ENCODE data around the gene FAIM2.

Gene FAIM2

GRCh38 chr12:49827401-49828099, 76.2 kb downstream of the FAIM2 start:
- Histone ChIP-seq H3K27ac (ENCODE audit: low read depth, low read length) (peak overlapping the region; percentile 91), H3K9ac (ENCODE audit: low read length in 5 of 5) (peak overlapping the region in 4 of 5 donors; percentile 49 to 81 (median 77)), H3K4me1 (ENCODE audit: control insufficient read depth in 5 of 5, insufficient read depth in 5 of 5, low read length in 5 of 5) (peaks cover 13 to 58% (median 53%) of the 10 kb centered on the region in 5 donors)

GRCh38 chr12:49827051-49827400, 76.7 kb downstream of the FAIM2 start:
- no peaks in the 10 kb centered on the region for H3K27me3 ChIP-seq (ENCODE audit: control insufficient read depth in 5 of 5, insufficient read depth in 4 of 5, low read length in 5 of 5)
- H3K36me3 ChIP-seq (ENCODE audit: control insufficient read depth in 5 of 5, insufficient read depth in 5 of 5, low read length in 5 of 5), result peaks cover 0 to 16% (median 0%) of the 10 kb centered on the region in 5 donors
- peak overlapping the region; percentile 91 for H3K27ac ChIP-seq (ENCODE audit: low read depth, low read length)
- H3K4me1 ChIP-seq (ENCODE audit: control insufficient read depth in 5 of 5, insufficient read depth in 5 of 5, low read length in 5 of 5), result peaks cover 13 to 58% (median 53%) of the 10 kb centered on the region in 5 donors
- peak overlapping the region in 4 of 5 donors; percentile 49 to 81 (median 77) for H3K9ac ChIP-seq (ENCODE audit: low read length in 5 of 5)
- H3K9me3 ChIP-seq (ENCODE audit: control insufficient read depth in 5 of 5, low read length in 5 of 5), result no peaks in the 10 kb centered on the region
- H3K4me3 ChIP-seq (ENCODE audit: low read depth in 1 of 5, low read length in 5 of 5), result peak overlapping the region; percentile 69 to 88 (median 84)

More at GRCh38 chr12:49827401-49828099, 76.2 kb downstream of the FAIM2 start:
- Histone ChIP-seq H3K36me3 (ENCODE audit: control insufficient read depth in 5 of 5, insufficient read depth in 5 of 5, low read length in 5 of 5) (peaks cover 0 to 11% (median 0%) of the 10 kb centered on the region in 5 donors), H3K9me3 (ENCODE audit: control insufficient read depth in 5 of 5, low read length in 5 of 5) (no peaks in the 10 kb centered on the region), H3K27me3 (ENCODE audit: control insufficient read depth in 5 of 5, insufficient read depth in 4 of 5, low read length in 5 of 5) (no peaks in the 10 kb centered on the region), H3K4me3 (ENCODE audit: low read depth in 1 of 5, low read length in 5 of 5) (peak overlapping the region; percentile 69 to 88 (median 84))

GRCh38 chr12:49825971-49826421, 77.7 kb downstream of the FAIM2 start:
- Histone ChIP-seq H3K9me3 (ENCODE audit: control insufficient read depth in 5 of 5, low read length in 5 of 5) (no peaks in the 10 kb centered on the region), H3K27ac (ENCODE audit: low read depth, low read length) (peak overlapping the region; percentile 91), H3K4me1 (ENCODE audit: control insufficient read depth in 5 of 5, insufficient read depth in 5 of 5, low read length in 5 of 5) (peaks cover 13 to 69% (median 64%) of the 10 kb centered on the region in 5 donors), H3K9ac (ENCODE audit: low read length in 5 of 5) (peak overlapping the region in 4 of 5 donors; percentile 17 to 63 (median 46)), H3K36me3 (ENCODE audit: control insufficient read depth in 5 of 5, insufficient read depth in 5 of 5, low read length in 5 of 5) (peaks cover 0 to 16% (median 0%) of the 10 kb centered on the region in 5 donors), H3K27me3 (ENCODE audit: control insufficient read depth in 5 of 5, insufficient read depth in 4 of 5, low read length in 5 of 5) (no peaks in the 10 kb centered on the region), H3K4me3 (ENCODE audit: low read depth in 1 of 5, low read length in 5 of 5) (peak overlapping the region in 4 of 5 donors; percentile 40 to 88 (median 74))

- H3K9me3 ChIP-seq (ENCODE audit: control insufficient read depth in 5 of 5, low read length in 5 of 5), result no peaks in the 10 kb centered on the region
- peak overlapping the region; percentile 18 to 69 (median 40) for H3K4me3 ChIP-seq (ENCODE audit: low read depth in 1 of 5, low read length in 5 of 5)
- H3K9ac ChIP-seq (ENCODE audit: low read length in 5 of 5), result peak overlapping the region in 3 of 5 donors; percentile 35 to 68 (median 63)
These were observed 78.2 kb downstream of the FAIM2 start for GRCh38 chr12:49825360-49825970.

DNA sequence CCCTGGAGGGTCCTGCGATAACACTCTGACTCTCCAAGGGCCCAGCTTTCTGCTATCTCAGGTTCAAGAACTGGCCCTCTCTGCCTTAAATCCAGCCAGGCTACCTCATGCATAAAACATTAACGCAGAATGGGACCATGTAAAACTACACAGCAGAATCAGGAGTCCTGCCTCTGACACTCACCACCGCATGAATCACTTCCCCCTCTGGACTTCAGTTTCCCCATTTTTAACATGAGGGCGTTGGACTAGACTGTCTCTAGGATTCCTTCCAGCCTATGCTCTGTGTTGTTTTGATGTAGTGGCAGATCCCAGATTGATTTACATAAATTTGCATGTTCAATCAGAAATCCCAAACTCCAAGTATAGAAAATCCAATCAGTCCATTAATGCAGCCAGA, 78.8 kb downstream of the FAIM2 start:
- no peaks in the 10 kb centered on the region for H3K9me3 ChIP-seq (ENCODE audit: control insufficient read depth in 5 of 5, low read length in 5 of 5)
- peak overlapping the region in 4 of 5 donors; percentile 18 to 57 (median 40) for H3K4me3 ChIP-seq (ENCODE audit: low read depth in 1 of 5, low read length in 5 of 5)
- peaks cover 13 to 75% (median 69%) of the 10 kb centered on the region in 5 donors for H3K4me1 ChIP-seq (ENCODE audit: control insufficient read depth in 5 of 5, insufficient read depth in 5 of 5, low read length in 5 of 5)
- peak overlapping the region; percentile 91 for H3K27ac ChIP-seq (ENCODE audit: low read depth, low read length)
- peak overlapping the region in 3 of 5 donors; percentile 22 to 68 (median 35) for H3K9ac ChIP-seq (ENCODE audit: low read length in 5 of 5)
- peaks cover 0 to 16% (median 0%) of the 10 kb centered on the region in 5 donors for H3K36me3 ChIP-seq (ENCODE audit: control insufficient read depth in 5 of 5, insufficient read depth in 5 of 5, low read length in 5 of 5)
- no peaks in the 10 kb centered on the region for H3K27me3 ChIP-seq (ENCODE audit: control insufficient read depth in 5 of 5, insufficient read depth in 4 of 5, low read length in 5 of 5)

More at GRCh38 chr12:49825360-49825970, 78.2 kb downstream of the FAIM2 start:
- peaks cover 0 to 16% (median 0%) of the 10 kb centered on the region in 5 donors for H3K36me3 ChIP-seq (ENCODE audit: control insufficient read depth in 5 of 5, insufficient read depth in 5 of 5, low read length in 5 of 5)
- H3K4me1 ChIP-seq (ENCODE audit: control insufficient read depth in 5 of 5, insufficient read depth in 5 of 5, low read length in 5 of 5), result peaks cover 13 to 74% (median 69%) of the 10 kb centered on the region in 5 donors
- peak overlapping the region; percentile 91 for H3K27ac ChIP-seq (ENCODE audit: low read depth, low read length)
- H3K27me3 ChIP-seq (ENCODE audit: control insufficient read depth in 5 of 5, insufficient read depth in 4 of 5, low read length in 5 of 5), result no peaks in the 10 kb centered on the region

GRCh38 chr12:49824416-49824815, 79.3 kb downstream of the FAIM2 start:
- Histone ChIP-seq H3K27me3 (ENCODE audit: control insufficient read depth in 5 of 5, insufficient read depth in 4 of 5, low read length in 5 of 5) (no peaks in the 10 kb centered on the region), H3K9ac (ENCODE audit: low read length in 5 of 5) (peak overlapping the region in 3 of 5 donors; percentile 22 to 68 (median 24)), H3K4me1 (ENCODE audit: control insufficient read depth in 5 of 5, insufficient read depth in 5 of 5, low read length in 5 of 5) (peaks cover 13 to 79% (median 72%) of the 10 kb centered on the region in 5 donors), H3K4me3 (ENCODE audit: low read depth in 1 of 5, low read length in 5 of 5) (peak overlapping the region in 1 of 5 donors; percentile 57), H3K36me3 (ENCODE audit: control insufficient read depth in 5 of 5, insufficient read depth in 5 of 5, low read length in 5 of 5) (peaks cover 0 to 16% (median 0%) of the 10 kb centered on the region in 5 donors), H3K9me3 (ENCODE audit: control insufficient read depth in 5 of 5, low read length in 5 of 5) (no peaks in the 10 kb centered on the region), H3K27ac (ENCODE audit: low read depth, low read length) (peak overlapping the region; percentile 91)

DNA sequence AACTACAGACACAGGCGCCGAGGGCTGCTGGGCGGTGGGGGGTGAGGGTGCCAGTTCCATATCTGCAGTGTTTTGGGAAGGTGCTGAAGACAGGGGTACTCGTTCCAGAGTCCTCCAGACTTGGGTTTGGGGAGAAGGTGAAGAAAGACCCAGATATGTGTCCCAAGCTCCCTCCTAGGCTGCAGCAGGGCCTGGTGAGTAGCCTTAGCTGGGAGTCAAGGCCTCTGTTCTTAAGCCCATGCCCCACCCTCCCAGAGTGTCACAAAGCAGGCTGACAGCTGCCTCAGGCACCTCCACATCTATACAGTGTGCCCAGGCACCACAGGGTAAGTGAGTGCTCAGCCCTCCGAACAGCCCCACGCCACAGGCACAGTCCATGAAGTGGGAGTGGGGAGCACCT, 79.7 kb downstream of the FAIM2 start:
- Histone ChIP-seq H3K27me3 (ENCODE audit: control insufficient read depth in 5 of 5, insufficient read depth in 4 of 5, low read length in 5 of 5) (no peaks in the 10 kb centered on the region), H3K9ac (ENCODE audit: low read length in 5 of 5) (peak overlapping the region in 2 of 5 donors; percentile 28 to 68), H3K36me3 (ENCODE audit: control insufficient read depth in 5 of 5, insufficient read depth in 5 of 5, low read length in 5 of 5) (peaks cover 0 to 16% (median 0%) of the 10 kb centered on the region in 5 donors), H3K4me1 (ENCODE audit: control insufficient read depth in 5 of 5, insufficient read depth in 5 of 5, low read length in 5 of 5) (peaks cover 11 to 77% (median 68%) of the 10 kb centered on the region in 5 donors), H3K4me3 (ENCODE audit: low read depth in 1 of 5, low read length in 5 of 5) (no peak overlapping the region), H3K27ac (ENCODE audit: low read depth, low read length) (peak overlapping the region; percentile 91), H3K9me3 (ENCODE audit: control insufficient read depth in 5 of 5, low read length in 5 of 5) (no peaks in the 10 kb centered on the region)

GRCh38 chr12:49823350-49823749, 80.3 kb downstream of the FAIM2 start:
- Histone ChIP-seq H3K9ac (ENCODE audit: low read length in 5 of 5) (peak overlapping the region in 1 of 5 donors; percentile 28), H3K27ac (ENCODE audit: low read depth, low read length) (no peak overlapping the region), H3K4me1 (ENCODE audit: control insufficient read depth in 5 of 5, insufficient read depth in 5 of 5, low read length in 5 of 5) (peaks cover 9 to 72% (median 64%) of the 10 kb centered on the region in 5 donors)

GRCh38 chr12:49821373-49822287, 82.1 kb downstream of the FAIM2 start:
- H3K36me3 ChIP-seq (ENCODE audit: control insufficient read depth in 5 of 5, insufficient read depth in 5 of 5, low read length in 5 of 5), result peaks cover 0 to 16% (median 0%) of the 10 kb centered on the region in 5 donors
- H3K9ac ChIP-seq (ENCODE audit: low read length in 5 of 5), result peak overlapping the region in 2 of 5 donors; percentile 32 to 47
- no peak overlapping the region for H3K27ac ChIP-seq (ENCODE audit: low read depth, low read length)
- peaks cover 2 to 61% (median 57%) of the 10 kb centered on the region in 5 donors for H3K4me1 ChIP-seq (ENCODE audit: control insufficient read depth in 5 of 5, insufficient read depth in 5 of 5, low read length in 5 of 5)
- H3K9me3 ChIP-seq (ENCODE audit: control insufficient read depth in 5 of 5, low read length in 5 of 5), result no peaks in the 10 kb centered on the region
- no peak overlapping the region for H3K4me3 ChIP-seq (ENCODE audit: low read depth in 1 of 5, low read length in 5 of 5)
- no peaks in the 10 kb centered on the region for H3K27me3 ChIP-seq (ENCODE audit: control insufficient read depth in 5 of 5, insufficient read depth in 4 of 5, low read length in 5 of 5)

More at GRCh38 chr12:49823350-49823749, 80.3 kb downstream of the FAIM2 start:
- Histone ChIP-seq H3K9me3 (ENCODE audit: control insufficient read depth in 5 of 5, low read length in 5 of 5) (no peaks in the 10 kb centered on the region), H3K4me3 (ENCODE audit: low read depth in 1 of 5, low read length in 5 of 5) (no peak overlapping the region), H3K36me3 (ENCODE audit: control insufficient read depth in 5 of 5, insufficient read depth in 5 of 5, low read length in 5 of 5) (peaks cover 0 to 16% (median 0%) of the 10 kb centered on the region in 5 donors), H3K27me3 (ENCODE audit: control insufficient read depth in 5 of 5, insufficient read depth in 4 of 5, low read length in 5 of 5) (no peaks in the 10 kb centered on the region)
